Measurements from ENCODE around the gene OR11H12.
"Not testable (repeated sequence)": the region's sequence is repeated elsewhere in the genome, so short reads cannot be mapped to it uniquely, and the experiment has no call there.

- not testable (repeated sequence) for TF ChIP-seq POLR2A (IDR thresholded peaks at IDR 0.05; ENCODE audit: low read length); GATA1 (IDR thresholded peaks at IDR 0.05; ENCODE audit: low read depth, low read length)
These were observed 18.0 kb upstream of the OR11H12 start for GRCh38 chr14:18582908-18583307.

Data from erythroblast (primary cell).